SK-N-MC (cell line): Measurements from ENCODE around the gene SIPA1L2.

Source experiments
- EZH2 ChIP-seq: fragments of 200-600 bp; sonication (generic); IDR thresholded peaks from one replicate; pipeline ENCODE4 v1.6.1; 2017; ENCODE audit warnings: antibody characterized with exemption
- FOXP2 ChIP-seq: optimal IDR thresholded peaks from 2 replicates; pipeline ENCODE3; 2011; ENCODE audit warnings: mild to moderate bottlenecking, moderate library complexity; ENCODE audit not compliant: insufficient read depth; ENCODE audit errors: extremely low read length, control extremely low read depth
- POLR2AphosphoS5 ChIP-seq: IDR thresholded peaks from 2 replicates; pipeline ENCODE4 v1.6.1; 2012; ENCODE audit warnings: mild to moderate bottlenecking, low read depth, low read length, borderline replicate concordance

GRCh38 chr1:232611834-232612233 is 18.1 kb downstream of the SIPA1L2 start:
- TF ChIP-seq EZH2: no peak
- no peak for TF ChIP-seq POLR2AphosphoS5
- no peak for TF ChIP-seq FOXP2
